ENCODE data around the gene NPAS2. TPM values are rescaled to one million over a fixed set of nuclear protein-coding genes. Genes with fewer than 3 reads are reported as not detected.

The NPAS2 gene
- total RNA-seq, 1 donor from 2014 or later: 72.6 TPM

- no peak for DNase-seq (ENCODE audit: low spot score in 2 of 2)
- Histone ChIP-seq H3K9me3 (no peaks in the 10 kb centered on the region), H3K27ac (no peak overlapping the region), H3K27me3 (no peaks in the 10 kb centered on the region), H3K4me3 (no peak overlapping the region), H3K36me3 (no peaks in the 10 kb centered on the region), H3K4me1 (peaks cover 3 to 14% of the 10 kb centered on the region in 2 donors)
- intact Hi-C loops (cut with DNase I): loop anchor here (2.0 kb wide), 2 partner anchors 25 to 139 kb away; partner anchors contain the start of gene NPAS2
- TF ChIP-seq, protein P1, sequence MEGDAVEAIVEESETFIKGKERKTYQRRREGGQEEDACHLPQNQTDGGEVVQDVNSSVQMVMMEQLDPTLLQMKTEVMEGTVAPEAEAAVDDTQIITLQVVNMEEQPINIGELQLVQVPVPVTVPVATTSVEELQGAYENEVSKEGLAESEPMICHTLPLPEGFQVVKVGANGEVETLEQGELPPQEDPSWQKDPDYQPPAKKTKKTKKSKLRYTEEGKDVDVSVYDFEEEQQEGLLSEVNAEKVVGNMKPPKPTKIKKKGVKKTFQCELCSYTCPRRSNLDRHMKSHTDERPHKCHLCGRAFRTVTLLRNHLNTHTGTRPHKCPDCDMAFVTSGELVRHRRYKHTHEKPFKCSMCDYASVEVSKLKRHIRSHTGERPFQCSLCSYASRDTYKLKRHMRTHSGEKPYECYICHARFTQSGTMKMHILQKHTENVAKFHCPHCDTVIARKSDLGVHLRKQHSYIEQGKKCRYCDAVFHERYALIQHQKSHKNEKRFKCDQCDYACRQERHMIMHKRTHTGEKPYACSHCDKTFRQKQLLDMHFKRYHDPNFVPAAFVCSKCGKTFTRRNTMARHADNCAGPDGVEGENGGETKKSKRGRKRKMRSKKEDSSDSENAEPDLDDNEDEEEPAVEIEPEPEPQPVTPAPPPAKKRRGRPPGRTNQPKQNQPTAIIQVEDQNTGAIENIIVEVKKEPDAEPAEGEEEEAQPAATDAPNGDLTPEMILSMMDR (IDR thresholded peaks at IDR 0.05): no peak
Observed at GRCh38 chr2:100959225-100959880, 139.4 kb downstream of the NPAS2 start.

DNA sequence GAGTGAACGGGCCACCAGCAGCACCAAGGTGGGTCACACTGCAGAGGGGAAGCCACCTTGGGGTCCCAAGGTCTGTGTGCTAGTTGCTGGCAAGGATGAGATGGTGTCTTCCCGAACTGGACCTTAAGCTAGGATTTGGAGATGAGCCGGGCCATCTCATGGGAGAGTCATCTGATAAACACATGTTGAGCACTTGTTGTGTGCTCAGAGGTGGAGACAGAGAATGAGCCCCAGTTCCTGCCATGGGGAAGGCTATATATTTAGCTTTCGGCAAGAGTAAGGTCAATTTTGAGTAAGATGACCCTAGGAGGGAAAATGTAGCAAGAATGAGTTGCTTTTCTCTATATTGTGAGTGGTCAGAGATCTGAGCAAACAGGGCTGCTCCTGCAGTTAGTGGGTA, 140.7 kb downstream of the NPAS2 start:
- Histone ChIP-seq H3K27me3 (no peaks in the 10 kb centered on the region), H3K4me3 (no peak overlapping the region), H3K9me3 (no peaks in the 10 kb centered on the region), H3K36me3 (no peaks in the 10 kb centered on the region), H3K4me1 (peaks cover 6 to 24% of the 10 kb centered on the region in 2 donors), H3K27ac (no peak overlapping the region)
- TF ChIP-seq, protein P1 (IDR thresholded peaks at IDR 0.05): no peak
- intact Hi-C loops (cut with DNase I): no loop called here
- no peak for DNase-seq (ENCODE audit: low spot score in 2 of 2)

- no peak for DNase-seq (ENCODE audit: low spot score in 2 of 2)
- Histone ChIP-seq H3K27me3 (no peaks in the 10 kb centered on the region), H3K4me3 (no peak overlapping the region), H3K4me1 (peaks cover 6 to 24% of the 10 kb centered on the region in 2 donors), H3K27ac (no peak overlapping the region), H3K36me3 (no peaks in the 10 kb centered on the region), H3K9me3 (no peaks in the 10 kb centered on the region)
- TF ChIP-seq, protein P1 (IDR thresholded peaks at IDR 0.05): no peak
- intact Hi-C loops (cut with DNase I): no loop called here
Observed at GRCh38 chr2:100962366-100963025, 142.6 kb downstream of the NPAS2 start.

DNA sequence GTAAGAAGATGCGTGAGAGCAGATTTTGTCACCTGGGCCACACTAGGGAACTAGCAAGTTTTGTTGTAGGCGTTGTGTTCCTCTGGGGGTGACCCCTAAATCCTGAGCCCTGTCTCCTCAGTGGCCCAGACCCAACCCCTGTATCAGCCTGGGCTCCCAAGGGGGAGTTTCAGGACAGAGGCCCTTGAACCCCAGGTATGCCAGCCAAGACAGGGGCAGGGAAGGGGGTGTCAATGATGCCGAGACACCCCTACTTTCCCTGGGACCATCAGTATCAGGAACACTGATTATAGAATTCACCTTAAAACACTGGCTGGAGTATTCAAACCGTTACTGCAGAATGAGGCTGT, 143.1 kb downstream of the NPAS2 start:
- intact Hi-C loops (cut with DNase I): no loop called here
- no peak for DNase-seq (ENCODE audit: low spot score in 2 of 2)
- H3K4me1 ChIP-seq: peaks cover 6 to 24% of the 10 kb centered on the region in 2 donors
- no peak overlapping the region for H3K4me3 ChIP-seq
- no peaks in the 10 kb centered on the region for H3K27me3 ChIP-seq
- no peak overlapping the region for H3K27ac ChIP-seq
- TF ChIP-seq, protein P1 (IDR thresholded peaks at IDR 0.05): no peak
- H3K9me3 ChIP-seq: no peaks in the 10 kb centered on the region
- no peaks in the 10 kb centered on the region for H3K36me3 ChIP-seq

GRCh38 chr2:100964222-100964621, 144.3 kb downstream of the NPAS2 start:
- TF ChIP-seq, protein P1 (IDR thresholded peaks at IDR 0.05): no peak
- no peak overlapping the region for H3K4me3 ChIP-seq

More at GRCh38 chr2:100964222-100964621, 144.3 kb downstream of the NPAS2 start:
- intact Hi-C loops (cut with DNase I): loop anchor here (2.0 kb wide), 1 partner anchor 15 kb away; no protein-coding TSS in a partner anchor
- Histone ChIP-seq H3K27ac (peak overlapping the region; percentile 70 to 73), H3K4me1 (peaks cover 6 to 17% of the 10 kb centered on the region in 2 donors), H3K9me3 (no peaks in the 10 kb centered on the region), H3K36me3 (peaks cover 6 to 7% of the 10 kb centered on the region in 2 donors), H3K27me3 (no peaks in the 10 kb centered on the region)
- DNase-seq (ENCODE audit: low spot score in 2 of 2): no peak

Data from ascending aorta (tissue), 2 donors.